Astrocyte (in vitro differentiated cells and primary cell): ENCODE results near the gene RAB3A. TPM values are rescaled to one million over a fixed set of nuclear protein-coding genes. Genes with fewer than 3 reads are reported as not detected.

ENCODE experiments used
- DNase-seq: peaks from one replicate; pipeline ENCODE4 v3.0.0-alpha.2; 2010; ENCODE audit warnings: low read depth
- FAIRE-seq: peaks from 2 replicates; lab custom pipeline; 2011; peaks lifted over from hg19 to GRCh38; lab: Jason Lieb, UNC
- H2AFZ ChIP-seq: 2 replicates; pipeline ENCODE4 v1.6.0; 2012; ENCODE audit warnings: low read depth, low read length, inconsistent platforms
- H3K27ac ChIP-seq: 2 replicates; pipeline ENCODE4 v1.5.1; 2011; ENCODE audit warnings: low read depth, low read length, inconsistent platforms
- H3K27me3 ChIP-seq: 2 replicates; pipeline ENCODE4 v1.6.0; 2011; ENCODE audit warnings: low read length, inconsistent platforms; ENCODE audit not compliant: insufficient read depth
- H3K36me3 ChIP-seq: 2 replicates; pipeline ENCODE4 v1.5.1; 2011; ENCODE audit warnings: low read length, inconsistent platforms; ENCODE audit not compliant: insufficient read depth
- H3K4me1 ChIP-seq: 2 replicates; pipeline ENCODE4 v1.5.1; 2011; ENCODE audit warnings: low read length, inconsistent platforms; ENCODE audit not compliant: insufficient read depth
- H3K4me2 ChIP-seq: 2 replicates; pipeline ENCODE4 v1.6.0; 2012; ENCODE audit warnings: low read length, inconsistent platforms
- H3K4me3 ChIP-seq: 2 replicates; pipeline ENCODE4 v1.5.1; 2011; ENCODE audit warnings: low read depth, mild to moderate bottlenecking, low read length, inconsistent platforms; ENCODE audit not compliant: insufficient read depth
- H3K79me2 ChIP-seq: 2 replicates; pipeline ENCODE4 v1.6.0; 2012; ENCODE audit warnings: mild to moderate bottlenecking, low read length, inconsistent platforms; ENCODE audit not compliant: insufficient read depth
- H3K9ac ChIP-seq: 2 replicates; pipeline ENCODE4 v1.6.0; 2012; ENCODE audit warnings: mild to moderate bottlenecking, low read length, inconsistent platforms
- H3K9me3 ChIP-seq: 2 replicates; pipeline ENCODE4 v1.5.1; 2012; ENCODE audit warnings: low read depth, mild to moderate bottlenecking, low read length, inconsistent platforms; ENCODE audit not compliant: insufficient read depth
- H4K20me1 ChIP-seq: 2 replicates; pipeline ENCODE4 v1.6.0; 2012; ENCODE audit warnings: low read length, inconsistent platforms; ENCODE audit not compliant: insufficient read depth
- H3K27ac Mint-ChIP-seq: one replicate; pipeline ENCODE4 v1.8.0; 2021; ENCODE audit warnings: mild to moderate bottlenecking, mixed read lengths; ENCODE audit not compliant: unreplicated experiment
- H3K27me3 Mint-ChIP-seq: one replicate; pipeline ENCODE4 v1.8.0; 2021; ENCODE audit warnings: low read depth, mixed read lengths; ENCODE audit not compliant: unreplicated experiment
- H3K36me3 Mint-ChIP-seq: one replicate; pipeline ENCODE4 v1.8.0; 2021; ENCODE audit warnings: low read depth, mixed read lengths; ENCODE audit not compliant: unreplicated experiment
- H3K4me1 Mint-ChIP-seq: one replicate; pipeline ENCODE4 v1.8.0; 2021; ENCODE audit warnings: low read depth, mixed read lengths; ENCODE audit not compliant: unreplicated experiment
- H3K4me3 Mint-ChIP-seq: one replicate; pipeline ENCODE4 v1.8.0; 2021; ENCODE audit warnings: mild to moderate bottlenecking, moderate library complexity, mixed read lengths; ENCODE audit not compliant: unreplicated experiment
- H3K9me3 Mint-ChIP-seq: one replicate; pipeline ENCODE4 v1.8.0; 2021; ENCODE audit warnings: mild to moderate bottlenecking, mixed read lengths; ENCODE audit not compliant: unreplicated experiment
- EZH2 ChIP-seq: IDR thresholded peaks from 2 replicates; pipeline ENCODE4 v1.6.1; 2012; ENCODE audit warnings: mild to moderate bottlenecking, low read length, inconsistent platforms; ENCODE audit not compliant: insufficient read depth
- total RNA-seq: library from RNA; stranded (reverse); gene quantifications from 2 replicates; pipeline ENCODE4 v1.2.1, GENCODE V29; 2021
- TF ChIP-seq, protein P1 (sequence below): IDR thresholded peaks from 2 replicates; pipeline ENCODE4 v1.5.1; 2011; ENCODE audit warnings: low read depth, mild to moderate bottlenecking, inconsistent platforms, low read length, moderate library complexity; ENCODE audit not compliant: insufficient read depth

RAB3A gene
- total RNA-seq, 1 donor from 2014 or later = 7.5 TPM

DNA sequence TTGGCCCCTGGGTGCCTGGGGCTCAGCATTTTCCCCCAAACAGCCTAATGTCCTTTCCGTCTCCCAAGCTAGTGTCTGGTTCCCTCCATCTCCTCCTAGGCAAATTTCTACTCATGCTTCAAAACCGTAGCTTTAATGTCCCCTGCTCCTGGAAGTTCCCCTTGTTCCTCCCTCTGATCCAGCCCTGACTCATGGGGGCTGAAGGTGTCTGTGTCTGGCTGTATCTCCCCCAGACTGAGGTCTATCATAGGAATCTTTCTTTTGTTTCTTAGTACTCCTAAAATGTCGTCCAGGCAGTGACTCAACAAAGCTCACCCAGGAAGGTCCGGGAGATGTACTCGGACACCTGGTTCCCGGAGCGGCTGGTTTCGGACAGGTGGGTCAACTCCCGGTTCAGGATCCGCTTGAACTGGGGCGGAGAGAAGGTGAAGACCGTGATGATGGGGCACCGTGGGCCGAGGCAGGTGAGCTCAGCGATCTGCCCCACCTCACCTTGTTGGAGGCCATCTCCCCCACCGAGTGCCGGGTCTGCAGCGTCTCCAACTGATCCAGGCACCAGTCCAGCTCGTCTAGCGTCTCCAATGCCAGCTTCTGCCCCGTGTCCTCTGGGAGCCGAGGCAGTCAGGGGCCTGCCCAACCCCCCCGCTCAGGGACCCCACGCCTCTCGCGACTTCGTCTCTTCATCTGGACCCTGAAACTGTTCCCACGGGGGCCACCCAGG is 16.2 kb upstream of the RAB3A start:
- Mint-ChIP-seq H3K27ac (no peak overlapping the region), H3K27me3 (peaks cover 21% of the 10 kb centered on the region), H3K4me1 (peaks cover 7% of the 10 kb centered on the region), H3K9me3 (no peaks in the 10 kb centered on the region), H3K4me3 (peak overlapping the region; percentile 45), H3K36me3 (peaks cover 3% of the 10 kb centered on the region)
- Histone ChIP-seq H3K27me3 (peaks cover 5% of the 10 kb centered on the region), H4K20me1 (no peaks in the 10 kb centered on the region), H3K9me3 (no peaks in the 10 kb centered on the region), H3K27ac (no peak overlapping the region), H3K36me3 (no peaks in the 10 kb centered on the region), H2AFZ (no peak overlapping the region), H3K79me2 (no peaks in the 10 kb centered on the region), H3K4me3 (no peak overlapping the region), H3K4me2 (no peak overlapping the region), H3K4me1 (peaks cover 9% of the 10 kb centered on the region), H3K9ac (no peak overlapping the region)
- no peak for DNase-seq
- no peak for TF ChIP-seq EZH2
- TF ChIP-seq, protein P1, sequence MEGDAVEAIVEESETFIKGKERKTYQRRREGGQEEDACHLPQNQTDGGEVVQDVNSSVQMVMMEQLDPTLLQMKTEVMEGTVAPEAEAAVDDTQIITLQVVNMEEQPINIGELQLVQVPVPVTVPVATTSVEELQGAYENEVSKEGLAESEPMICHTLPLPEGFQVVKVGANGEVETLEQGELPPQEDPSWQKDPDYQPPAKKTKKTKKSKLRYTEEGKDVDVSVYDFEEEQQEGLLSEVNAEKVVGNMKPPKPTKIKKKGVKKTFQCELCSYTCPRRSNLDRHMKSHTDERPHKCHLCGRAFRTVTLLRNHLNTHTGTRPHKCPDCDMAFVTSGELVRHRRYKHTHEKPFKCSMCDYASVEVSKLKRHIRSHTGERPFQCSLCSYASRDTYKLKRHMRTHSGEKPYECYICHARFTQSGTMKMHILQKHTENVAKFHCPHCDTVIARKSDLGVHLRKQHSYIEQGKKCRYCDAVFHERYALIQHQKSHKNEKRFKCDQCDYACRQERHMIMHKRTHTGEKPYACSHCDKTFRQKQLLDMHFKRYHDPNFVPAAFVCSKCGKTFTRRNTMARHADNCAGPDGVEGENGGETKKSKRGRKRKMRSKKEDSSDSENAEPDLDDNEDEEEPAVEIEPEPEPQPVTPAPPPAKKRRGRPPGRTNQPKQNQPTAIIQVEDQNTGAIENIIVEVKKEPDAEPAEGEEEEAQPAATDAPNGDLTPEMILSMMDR = no peak
- no peak for FAIRE-seq

DNA sequence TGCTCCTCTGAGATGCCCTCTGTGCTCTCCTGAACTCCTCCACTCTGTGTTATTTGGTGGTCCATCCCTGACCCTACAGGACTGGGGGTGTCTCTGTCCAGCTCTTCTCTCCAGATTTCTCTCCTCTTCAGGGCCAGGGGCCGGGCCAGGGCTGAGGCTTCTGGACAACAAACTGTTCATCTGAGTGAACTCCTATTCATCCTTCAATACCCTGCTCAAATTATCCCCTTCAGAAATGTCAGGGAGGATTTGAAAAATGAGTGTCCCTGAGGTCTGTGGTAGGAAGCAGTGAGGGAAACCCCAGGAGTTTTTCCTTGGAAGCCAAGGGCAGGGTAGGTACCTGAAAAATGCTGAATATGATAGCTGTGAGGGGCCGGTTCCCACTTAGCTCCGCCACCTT is 14.8 kb upstream of the RAB3A start:
- H3K4me2 ChIP-seq = no peak overlapping the region
- no peak overlapping the region for H3K27ac Mint-ChIP-seq

More for the DNA sequence above, 14.8 kb upstream of the RAB3A start:
- H3K27me3 Mint-ChIP-seq = peaks cover 18% of the 10 kb centered on the region
- peaks cover 10% of the 10 kb centered on the region for H3K4me1 Mint-ChIP-seq
- FAIRE-seq (no peak), DNase-seq (no peak)
- Histone ChIP-seq H3K27me3 (peaks cover 2% of the 10 kb centered on the region), H3K9ac (no peak overlapping the region), H3K4me3 (no peak overlapping the region), H4K20me1 (no peaks in the 10 kb centered on the region), H2AFZ (no peak overlapping the region), H3K4me1 (peaks cover 6% of the 10 kb centered on the region), H3K79me2 (no peaks in the 10 kb centered on the region), H3K36me3 (no peaks in the 10 kb centered on the region), H3K9me3 (no peaks in the 10 kb centered on the region), H3K27ac (no peak overlapping the region)
- H3K4me3 Mint-ChIP-seq = no peak overlapping the region
- TF ChIP-seq, protein P1 = no peak
- TF ChIP-seq EZH2 = no peak
- H3K36me3 Mint-ChIP-seq = peaks cover 3% of the 10 kb centered on the region
- no peaks in the 10 kb centered on the region for H3K9me3 Mint-ChIP-seq
